Keratinocyte (primary cell): ENCODE measurements around the gene PAQR8. TPM values are rescaled to one million over a fixed set of nuclear protein-coding genes. Genes with fewer than 3 reads are reported as not detected.

Source experiments
- DNase-seq: peaks from one replicate; pipeline ENCODE4 v3.0.0-alpha.2; 2011; ENCODE audit warnings: low read depth, missing footprints, low spot score
- FAIRE-seq: peaks from 2 replicates; lab custom pipeline; 2011; peaks lifted over from hg19 to GRCh38; lab: Jason Lieb, UNC
- H2AFZ ChIP-seq: 2 replicates; pipeline ENCODE4 v1.6.0; 2012; ENCODE audit warnings: low read length, control low read depth, inconsistent platforms; ENCODE audit not compliant: control insufficient read depth
- H3K27ac ChIP-seq: 2 replicates; pipeline ENCODE4 v1.5.1; 2011; ENCODE audit warnings: low read length; ENCODE audit not compliant: control insufficient read depth, insufficient read depth
- H3K27me3 ChIP-seq: 3 replicates; pipeline ENCODE4 v1.6.0; 2011; ENCODE audit warnings: low read length; ENCODE audit not compliant: control insufficient read depth, insufficient read depth; ENCODE audit errors: extremely low read depth
- H3K36me3 ChIP-seq, 2 experiments: 2 replicates in 1 of 2; 3 replicates in 1 of 2; pipeline ENCODE4 v1.5.1; 2011; ENCODE audit warnings: low read length in 2 of 2, mild to moderate bottlenecking in 1 of 2; ENCODE audit not compliant: control insufficient read depth in 2 of 2, insufficient read depth in 2 of 2; ENCODE audit errors: extremely low read depth in 1 of 2
- H3K4me1 ChIP-seq: 3 replicates; pipeline ENCODE4 v1.5.1; 2011; ENCODE audit warnings: low read length; ENCODE audit not compliant: control insufficient read depth, insufficient read depth; ENCODE audit errors: extremely low read depth
- H3K4me2 ChIP-seq: 3 replicates; pipeline ENCODE4 v1.6.0; 2011; ENCODE audit warnings: low read depth, low read length; ENCODE audit not compliant: control insufficient read depth, insufficient read depth; ENCODE audit errors: extremely low read depth
- H3K4me3 ChIP-seq, 3 experiments: fragments of 200-600 bp in 1 of 3; sonication (generic) in 1 of 3; 2 replicates in 2 of 3; 3 replicates in 1 of 3; pipeline ENCODE4 v1.5.1; 2011 to 2016; ENCODE audit warnings: low read length in 3 of 3, mild to moderate bottlenecking in 3 of 3, control low read depth in 2 of 3, inconsistent platforms in 1 of 3, low read depth in 1 of 3, mixed read lengths in 1 of 3, mixed run types in 1 of 3, moderate library complexity in 1 of 3; ENCODE audit not compliant: control insufficient read depth in 2 of 3, insufficient read depth in 2 of 3; ENCODE audit errors: extremely low read depth in 1 of 3
- H3K79me2 ChIP-seq: 2 replicates; pipeline ENCODE4 v1.6.0; 2012; ENCODE audit warnings: low read length; ENCODE audit not compliant: control insufficient read depth, insufficient read depth
- H3K9ac ChIP-seq: 3 replicates; pipeline ENCODE4 v1.6.0; 2011; ENCODE audit warnings: low read length; ENCODE audit not compliant: control insufficient read depth, insufficient read depth; ENCODE audit errors: extremely low read depth
- H3K9me1 ChIP-seq: 3 replicates; pipeline ENCODE4 v1.6.0; 2011; ENCODE audit warnings: low read length; ENCODE audit not compliant: control insufficient read depth, insufficient read depth; ENCODE audit errors: extremely low read depth
- H3K9me3 ChIP-seq: 2 replicates; pipeline ENCODE4 v1.5.1; 2012; ENCODE audit warnings: low read depth, low read length; ENCODE audit not compliant: control insufficient read depth
- H4K20me1 ChIP-seq: 3 replicates; pipeline ENCODE4 v1.6.0; 2011; ENCODE audit warnings: low read length; ENCODE audit not compliant: control insufficient read depth, insufficient read depth; ENCODE audit errors: extremely low read depth
- CTCF ChIP-seq, 3 experiments: IDR thresholded peaks in 1 of 3; conservative IDR thresholded peaks in 1 of 3; optimal IDR thresholded peaks in 1 of 3; 2 replicates in 2 of 3; 3 replicates in 1 of 3; pipeline versions ENCODE3 to v1.5.1; 2011; ENCODE audit warnings: low read length in 3 of 3, mild to moderate bottlenecking in 3 of 3, moderate library complexity in 2 of 3, control low read depth in 1 of 3, inconsistent platforms in 1 of 3; ENCODE audit not compliant: insufficient read depth in 2 of 3; ENCODE audit errors: extremely low read depth in 1 of 3
- EZH2 ChIP-seq: IDR thresholded peaks from one replicate; pipeline ENCODE4 v1.6.1; 2012; ENCODE audit warnings: inconsistent platforms, mild to moderate bottlenecking, low read length, moderate library complexity
- dilution Hi-C: fragments of 300-500 bp; cut with MboI; formaldehyde crosslinking; loops from one replicate; pipeline ENCODE4 v1.7.0; 2020; ENCODE audit warnings: low sequenced_read_pairs; ENCODE audit not compliant: extremely low pct_ligation_motif_present
- polyA plus RNA-seq, 5 experiments: library from polyadenylated mRNA; depleted of rRNA in 3 of 5; stranded (reverse) in 3 of 5; stranded (forward) in 1 of 5; unstranded in 1 of 5; fragments of >200 nt; gene quantifications; 1 replicate in 1 of 5; 2 replicates in 3 of 5; 3 replicates in 1 of 5; pipeline versions ENCODE4 v1.2.1 to v1.2.3, GENCODE V29; 2011 to 2012; ENCODE audit warnings: missing spikeins in 2 of 5, low read depth in 1 of 5, low replicate concordance in 1 of 5

The PAQR8 gene
- polyA plus RNA-seq, 1 donor (not counting 4 experiments of a cell fraction or from before 2014, with no cell fraction given), result 1.6 TPM

GRCh38 chr6:52388790-52389189 lies 26.8 kb downstream of the PAQR8 start:
- Histone ChIP-seq H3K27ac (no peak overlapping the region), H3K36me3 (no peaks in the 10 kb centered on the region), H3K27me3 (no peaks in the 10 kb centered on the region), H3K79me2 (no peaks in the 10 kb centered on the region), H3K9ac (no peak overlapping the region), H2AFZ (no peak overlapping the region), H3K9me1 (no peaks in the 10 kb centered on the region), H3K4me1 (peaks cover 25% of the 10 kb centered on the region), H3K4me2 (no peak overlapping the region), H4K20me1 (no peaks in the 10 kb centered on the region), H3K9me3 (no peaks in the 10 kb centered on the region), H3K4me3 (no peak overlapping the region)
- DNase-seq, result no peak
- dilution Hi-C loops, result no loop called here
- TF ChIP-seq EZH2 (no peak), CTCF (optimal IDR thresholded peaks at IDR 0.05 in 1 of 3, IDR thresholded peaks at IDR 0.05 in 1 of 3, conservative IDR thresholded peaks at IDR 0.05 in 1 of 3; ENCODE audit: extremely low read depth in 1 of 3, insufficient read depth in 2 of 3, low read length in 3 of 3) (no peak)
- no peak for FAIRE-seq

- H4K20me1 ChIP-seq, result no peaks in the 10 kb centered on the region
- H3K4me1 ChIP-seq, result peaks cover 25% of the 10 kb centered on the region
- no peaks in the 10 kb centered on the region for H3K79me2 ChIP-seq
- TF ChIP-seq CTCF (optimal IDR thresholded peaks at IDR 0.05 in 1 of 3, IDR thresholded peaks at IDR 0.05 in 1 of 3, conservative IDR thresholded peaks at IDR 0.05 in 1 of 3; ENCODE audit: extremely low read depth in 1 of 3, insufficient read depth in 2 of 3, low read length in 3 of 3) (no peak), EZH2 (no peak)
- no peaks in the 10 kb centered on the region for H3K9me1 ChIP-seq
- H3K4me2 ChIP-seq, result peak overlapping the region; percentile 76
- H3K27me3 ChIP-seq, result no peaks in the 10 kb centered on the region
- FAIRE-seq (no peak), DNase-seq (no peak)
- no peak overlapping the region for H3K4me3 ChIP-seq
- H3K27ac ChIP-seq, result no peak overlapping the region
- no peaks in the 10 kb centered on the region for H3K9me3 ChIP-seq
- H3K9ac ChIP-seq, result no peak overlapping the region
- dilution Hi-C loops, result no loop called here
- H3K36me3 ChIP-seq, result no peaks in the 10 kb centered on the region
- H2AFZ ChIP-seq, result no peak overlapping the region
Observed at GRCh38 chr6:52389264-52389625, 27.3 kb downstream of the PAQR8 start.
